ENCODE measurements around the gene NUDT8. TPM values are rescaled to one million over a fixed set of nuclear protein-coding genes. Genes with fewer than 3 reads are reported as not detected.

NUDT8 gene
- total and polyA plus RNA-seq, 10 of the 15 experiments (the other 5 are each of a cell fraction or from before 2014, with no cell fraction given), result 0.32 to 18.2 (median 9.8) TPM

- Histone ChIP-seq H3K36me3 (ENCODE audit: control insufficient read depth in 2 of 2, insufficient read depth in 2 of 2, low read length in 1 of 2) (peaks cover 4 to 5% of the 10 kb centered on the region in 2 experiments; a peak in 3 of 4 replicates), H3K27me3 (replicated peaks in 1 of 2; ENCODE audit: control insufficient read depth in 2 of 2, insufficient read depth in 2 of 2, low read length in 1 of 2) (no peaks in the 10 kb centered on the region; a peak in 1 of 4 replicates), H3K4me2 (ENCODE audit: control insufficient read depth, insufficient read depth) (peak within 1 kb of the TSS; percentile 96), H4K20me1 (ENCODE audit: control insufficient read depth, insufficient read depth) (no peaks in the 10 kb centered on the region), H3K9me3 (replicated peaks; ENCODE audit: control insufficient read depth, insufficient read depth, low read length) (peaks cover 2% of the 10 kb centered on the region; the same call in 2 of the 3 replicates), H3K4me3 (peak within 1 kb of the TSS; percentile 85), H3K27ac (ENCODE audit: control insufficient read depth, insufficient read depth) (peak within 1 kb of the TSS; percentile 89), H3K4me1 (ENCODE audit: control insufficient read depth, insufficient read depth, low read length) (peaks cover 54% of the 10 kb centered on the region), H3K79me2 (ENCODE audit: control insufficient read depth, insufficient read depth, low read length) (peaks cover 42% of the 10 kb centered on the region), H3K9ac (ENCODE audit: control insufficient read depth, insufficient read depth, low read length) (peak within 1 kb of the TSS; percentile 88), H2AFZ (ENCODE audit: control insufficient read depth, low read depth, low read length) (peak within 1 kb of the TSS; percentile 55)
- POLR2A ChIA-PET, result interaction anchor here (0.6 to 3.8 kb wide), 11 partner anchors 15 to 621 kb away, joined by 3 to 25 read pairs (median 4); partner anchors contain the start of genes AIP, POLD4 and TMEM134
- WGBS (ENCODE audit: insufficient coverage, insufficient replicate concordance, low lambda C conversion rate, missing lambda C conversion rate), result 1% methylated on average over 69 of the region's 81 CpGs
- FAIRE-seq (peak; percentile 7), DNase-seq (ENCODE audit: low read depth, low spot score) (no peak), ATAC-seq (peak; percentile 82)
- CTCF ChIA-PET, result interaction anchor here (0.6 to 5.8 kb wide), 27 partner anchors 9 to 238 kb away, joined by 3 to 54 read pairs (median 4); partner anchors contain the start of genes NUDT8, POLD4 and PPP1CA
- in situ Hi-C loops (cut with MboI), result no loop called here
- SMC1A ChIA-PET (ENCODE audit: uncharacterized antibody, unreplicated experiment), result interaction anchor here (1.0 to 2.5 kb wide), 10 partner anchors 12 to 98 kb away, joined by 3 to 14 read pairs (median 6); partner anchors contain the start of gene NUDT8
- no TSS peak for BruUV-seq (replicated peaks)
- RAD21 ChIA-PET (ENCODE audit: unreplicated experiment), result interaction anchor here (0.5 to 3.6 kb wide), 19 partner anchors 9 to 236 kb away, joined by 3 to 38 read pairs (median 4); partner anchors contain the start of genes NUDT8 and TBC1D10C
- intact Hi-C loops (cut with micrococcal nuclease; ENCODE audit: unreplicated experiment), result loop anchor here (1.0 kb wide), 1 partner anchor 31 kb away; no protein-coding TSS in a partner anchor
- TF ChIP-seq PML (IDR thresholded peaks at IDR 0.05; ENCODE audit: low read length) (peak; percentile 95), SP1 (IDR thresholded peaks at IDR 0.05; ENCODE audit: low read depth, low read length) (peak; percentile 12), CHD2 (IDR thresholded peaks at IDR 0.05; ENCODE audit: borderline replicate concordance, low read depth, low read length) (peak; percentile 56; the same call in 1 of the 2 replicates), SUZ12 (IDR thresholded peaks at IDR 0.05; ENCODE audit: unreplicated experiment) (no peak), BCL11A (IDR thresholded peaks at IDR 0.05; ENCODE audit: low read depth, low read length) (no peak), IKZF2 (IDR thresholded peaks at IDR 0.05) (peak; percentile 60 to 68), KAT2A (conservative IDR thresholded peaks at IDR 0.05; ENCODE audit: control insufficient read depth, low read depth, low read length) (no peak), BMI1 (IDR thresholded peaks at IDR 0.05; ENCODE audit: borderline replicate concordance) (no peak), BRCA1 (IDR thresholded peaks at IDR 0.05; ENCODE audit: low read depth, low read length) (no peak), RB1 (IDR thresholded peaks at IDR 0.05; ENCODE audit: borderline replicate concordance) (peak; percentile 91; the same call in 1 of the 2 replicates), CBX3 (IDR thresholded peaks at IDR 0.05; ENCODE audit: borderline replicate concordance, low read depth) (no peak), IRF5 (IDR thresholded peaks at IDR 0.05; ENCODE audit: borderline replicate concordance) (no peak), TAF1 (IDR thresholded peaks at IDR 0.05; ENCODE audit: borderline replicate concordance, low read depth, low read length) (peak; percentile 71; the same call in 1 of the 2 replicates), SREBF2 (IDR thresholded peaks at IDR 0.05; ENCODE audit: low read length) (no peak), ZNF274 (IDR thresholded peaks at IDR 0.05; ENCODE audit: insufficient read depth, insufficient read length) (no peak), HDGF (IDR thresholded peaks at IDR 0.05) (no peak), NFXL1 (IDR thresholded peaks at IDR 0.05; ENCODE audit: borderline replicate concordance) (no peak), SIN3A (IDR thresholded peaks at IDR 0.05; ENCODE audit: low read depth, low read length) (peak; percentile 47; the same call in 1 of the 2 replicates), GABPA (IDR thresholded peaks at IDR 0.05; ENCODE audit: low read depth) (no peak), POU2F2 (IDR thresholded peaks at IDR 0.05; ENCODE audit: borderline replicate concordance, low read depth, low read length) (peak; percentile 87; the same call in 2 of the 3 replicates)
Observed at GRCh38 chr11:67583247-67584204, 46.2 kb downstream of the NUDT8 start, which contains the start of gene GSTP1. Gene GSTP1, plus strand, starts transcription at chr11:67583812. Its CDS starts 32 bp downstream, at chr11:67583844.
